ENCODE results near the gene RTCA.
"Not testable (repeated sequence)": the region's sequence is repeated elsewhere in the genome, so short reads cannot be mapped to it uniquely, and the experiment has no call there.

The RTCA gene

DNA sequence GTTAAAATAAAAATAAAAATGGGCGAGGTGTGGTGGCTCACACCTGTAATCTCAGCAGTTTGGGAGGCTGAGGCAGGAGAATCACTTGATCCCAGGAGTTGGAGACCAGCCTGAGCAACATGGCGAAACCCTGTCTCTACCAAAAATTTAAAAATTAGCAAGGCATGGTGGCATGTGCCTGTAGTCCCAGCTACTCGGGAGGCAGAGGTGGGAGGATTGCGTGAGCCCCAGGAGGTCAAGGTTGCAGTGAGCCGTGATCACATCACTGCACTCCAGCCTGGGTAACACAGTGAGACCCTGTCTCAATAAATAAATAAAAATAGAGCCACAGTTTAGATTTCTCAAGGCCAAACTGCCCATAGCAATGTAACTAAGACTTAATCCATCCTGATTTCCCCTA, 9.7 kb upstream of the RTCA start:
- DNase-seq (ENCODE audit: extremely low read depth in 1 of 2, low read depth in 1 of 2) = not testable (repeated sequence)

DNA sequence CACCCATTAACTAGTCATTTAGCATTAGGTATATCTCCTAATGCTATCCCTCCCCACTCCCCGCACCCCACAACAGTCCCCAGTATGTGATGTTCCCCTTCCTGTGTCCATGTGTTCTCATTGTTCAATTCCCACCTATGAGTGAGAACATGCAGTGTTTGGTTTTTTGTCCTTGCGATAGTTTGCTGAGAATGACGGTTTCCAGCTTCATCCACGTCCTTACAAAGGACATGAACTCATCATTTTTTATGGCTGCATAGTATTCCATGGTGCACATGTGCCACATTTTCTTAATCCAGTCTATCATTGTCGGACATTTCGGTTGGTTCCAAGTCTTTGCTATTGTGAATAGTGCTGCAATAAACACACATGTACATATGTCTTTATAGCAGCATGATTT, 7.6 kb upstream of the RTCA start:
- DNase-seq (ENCODE audit: extremely low read depth in 1 of 2, low read depth in 1 of 2) = not testable (repeated sequence)

DNA sequence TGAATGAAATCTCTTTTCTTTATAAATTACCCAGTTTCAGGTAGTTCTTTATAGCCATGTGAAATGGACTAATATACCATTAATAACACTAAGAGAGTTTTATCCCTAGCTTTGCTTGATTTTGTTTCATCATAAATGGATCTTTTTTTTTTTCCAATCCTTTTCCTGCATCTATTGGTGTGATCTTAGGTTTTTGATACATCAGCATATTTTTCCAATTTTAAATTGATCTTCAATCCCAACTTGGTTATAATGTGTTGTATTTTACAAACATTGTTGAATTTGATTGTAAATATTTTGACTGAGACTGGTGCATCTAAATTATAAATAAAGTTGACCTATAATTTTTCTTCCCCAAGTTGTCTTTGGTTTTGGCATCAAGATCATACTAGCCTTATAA, 4.3 kb upstream of the RTCA start:
- DNase-seq (ENCODE audit: extremely low read depth in 1 of 2, low read depth in 1 of 2) = no peak

DNA sequence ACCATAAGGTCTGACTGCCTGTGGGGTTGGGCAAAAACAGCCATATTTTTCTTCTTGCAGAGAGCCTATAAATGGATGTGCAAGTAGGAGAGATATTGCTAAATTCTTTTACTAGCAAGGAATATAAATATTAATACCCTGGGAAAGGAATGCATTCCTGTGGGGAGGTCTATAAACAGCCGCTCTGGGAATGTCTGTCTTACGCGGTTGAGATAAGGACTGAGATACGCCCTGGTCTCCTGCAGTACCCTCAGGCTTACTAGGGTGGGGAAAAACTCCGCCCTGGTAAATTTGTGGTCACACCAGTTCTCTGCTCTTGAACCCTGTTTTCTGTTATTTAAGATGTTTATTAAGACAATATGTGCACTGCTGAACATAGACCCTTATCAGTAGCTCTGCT, 1.9 kb upstream of the RTCA start:
- DNase-seq (ENCODE audit: extremely low read depth in 1 of 2, low read depth in 1 of 2) = not testable (repeated sequence)

DNA sequence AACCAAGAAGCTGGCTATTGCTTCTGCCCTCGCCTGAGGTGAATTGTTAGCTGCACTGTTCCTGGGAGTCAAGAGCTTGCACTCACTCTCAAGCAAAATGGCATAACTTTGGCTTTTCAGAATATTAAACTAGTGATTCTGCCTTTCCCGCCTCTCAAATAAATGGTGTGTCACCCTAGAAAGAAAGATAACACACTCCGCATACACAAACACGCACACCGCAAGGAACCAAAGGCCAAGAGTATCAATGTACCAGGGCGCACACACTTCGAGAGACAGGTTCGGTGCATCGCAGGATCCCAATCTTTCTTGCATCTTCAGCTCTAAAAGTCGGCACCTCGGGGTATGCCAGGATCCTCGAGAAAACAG, 470 bp upstream of the RTCA start:
- DNase-seq (ENCODE audit: extremely low read depth in 1 of 2, low read depth in 1 of 2) = no peak

DNA sequence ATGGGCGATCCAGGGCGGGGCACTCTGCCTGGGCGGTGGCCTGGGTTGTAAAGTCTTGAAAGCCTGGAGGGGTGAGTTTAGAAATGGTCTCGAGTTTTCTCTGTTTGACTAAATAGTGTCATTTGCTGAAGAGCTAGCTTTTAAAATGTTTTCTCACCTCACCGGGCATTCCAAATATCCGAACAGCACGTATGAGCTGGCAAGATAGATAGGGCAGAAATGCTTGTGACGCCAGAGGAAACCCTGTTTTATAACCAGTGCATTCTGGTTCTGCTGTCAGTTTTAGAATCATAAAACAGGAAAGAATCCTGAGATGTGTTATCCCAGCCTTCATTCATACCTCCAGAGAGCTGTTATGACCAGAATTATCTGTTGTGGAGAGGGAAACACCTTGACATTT, 725 bp downstream of the RTCA start:
- DNase-seq (ENCODE audit: extremely low read depth in 1 of 2, low read depth in 1 of 2) = no peak

DNA sequence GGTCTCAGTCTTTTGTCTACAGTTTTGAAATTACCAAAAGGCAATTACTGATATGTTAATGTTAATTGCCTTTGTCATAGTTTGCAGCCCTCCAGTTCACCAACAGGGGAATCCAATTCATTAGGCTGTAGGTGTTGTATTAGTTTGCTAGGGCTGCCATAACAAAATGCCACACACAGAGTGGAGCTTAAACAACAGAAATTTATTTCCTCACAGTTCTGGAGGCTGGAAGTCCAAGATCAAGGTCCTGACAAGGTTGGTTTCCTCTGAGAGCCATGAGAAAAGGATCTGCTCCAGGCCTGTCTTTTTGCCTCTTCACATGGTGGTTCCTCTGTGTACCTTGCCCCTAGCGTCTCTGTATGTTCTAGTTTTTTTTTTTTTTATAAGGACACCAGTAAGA, 1.3 kb downstream of the RTCA start:
- DNase-seq (ENCODE audit: extremely low read depth in 1 of 2, low read depth in 1 of 2) = no peak

DNA sequence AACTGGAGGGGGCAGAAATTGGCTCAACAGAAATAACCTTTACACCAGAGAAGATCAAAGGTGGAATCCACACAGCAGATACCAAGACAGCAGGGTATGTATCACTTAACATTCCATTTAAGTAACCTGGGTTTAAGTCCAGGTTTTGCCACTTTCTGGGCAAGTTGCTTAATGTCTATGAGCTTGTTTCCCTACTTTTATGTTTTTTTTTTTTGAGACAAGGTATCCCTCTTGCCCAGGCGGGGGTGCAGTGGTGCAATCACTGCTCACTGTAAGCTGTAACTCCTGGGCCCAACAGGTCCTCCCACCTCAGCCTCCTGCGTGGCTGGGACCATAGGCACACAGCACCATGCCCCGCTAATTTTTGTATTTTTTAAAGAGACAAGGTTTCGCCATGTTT, 2.2 kb downstream of the RTCA start:
- no peak for DNase-seq (ENCODE audit: extremely low read depth in 1 of 2, low read depth in 1 of 2)

DNA sequence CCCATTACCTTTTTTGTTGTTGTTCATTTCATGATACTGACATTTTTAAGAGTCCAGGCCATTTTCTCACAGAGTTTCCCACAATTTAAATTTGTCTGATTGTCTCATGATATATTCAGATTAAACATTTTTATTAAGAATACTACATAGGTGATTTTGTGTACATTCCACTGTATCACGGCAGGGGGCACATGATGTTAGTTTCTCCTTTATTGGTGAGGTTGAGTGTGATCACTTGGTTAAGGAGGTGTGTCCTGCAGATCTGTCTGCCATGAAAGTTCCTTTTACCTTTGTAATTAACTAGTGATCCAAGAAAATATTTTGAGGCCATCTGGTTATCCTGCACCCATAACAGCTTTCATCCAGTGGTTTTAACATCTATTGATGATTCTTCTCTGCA, 11.8 kb downstream of the RTCA start:
- no peak for DNase-seq (ENCODE audit: extremely low read depth in 1 of 2, low read depth in 1 of 2)

DNA sequence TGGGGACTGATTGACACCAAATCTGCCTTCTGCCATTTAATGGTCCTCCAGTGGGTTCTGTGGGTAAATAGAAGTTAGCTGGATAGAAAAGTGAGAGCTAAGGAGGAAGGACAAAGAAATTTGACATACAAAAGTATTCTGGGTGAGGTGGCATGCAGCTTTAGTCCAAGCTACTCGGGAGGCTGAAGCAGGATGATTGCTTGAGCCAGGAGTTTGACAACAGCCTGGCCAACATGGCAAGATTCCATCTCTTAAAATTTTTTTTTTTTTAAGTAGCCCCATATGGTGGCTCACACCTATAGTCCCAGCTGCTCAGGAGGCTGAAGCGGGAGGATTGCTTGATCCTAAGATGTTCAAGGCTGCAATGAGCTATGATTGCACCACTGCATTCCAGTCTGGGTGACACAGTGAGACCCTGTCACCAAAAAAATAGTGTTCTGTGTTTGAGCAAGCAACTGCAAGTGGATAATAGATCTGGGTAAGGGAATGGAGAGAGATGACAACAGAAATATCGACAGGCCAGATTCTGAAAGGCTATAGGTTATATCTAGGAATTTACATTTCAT, 13.4 kb downstream of the RTCA start:
- no peak for DNase-seq (ENCODE audit: extremely low read depth in 1 of 2, low read depth in 1 of 2)

DNA sequence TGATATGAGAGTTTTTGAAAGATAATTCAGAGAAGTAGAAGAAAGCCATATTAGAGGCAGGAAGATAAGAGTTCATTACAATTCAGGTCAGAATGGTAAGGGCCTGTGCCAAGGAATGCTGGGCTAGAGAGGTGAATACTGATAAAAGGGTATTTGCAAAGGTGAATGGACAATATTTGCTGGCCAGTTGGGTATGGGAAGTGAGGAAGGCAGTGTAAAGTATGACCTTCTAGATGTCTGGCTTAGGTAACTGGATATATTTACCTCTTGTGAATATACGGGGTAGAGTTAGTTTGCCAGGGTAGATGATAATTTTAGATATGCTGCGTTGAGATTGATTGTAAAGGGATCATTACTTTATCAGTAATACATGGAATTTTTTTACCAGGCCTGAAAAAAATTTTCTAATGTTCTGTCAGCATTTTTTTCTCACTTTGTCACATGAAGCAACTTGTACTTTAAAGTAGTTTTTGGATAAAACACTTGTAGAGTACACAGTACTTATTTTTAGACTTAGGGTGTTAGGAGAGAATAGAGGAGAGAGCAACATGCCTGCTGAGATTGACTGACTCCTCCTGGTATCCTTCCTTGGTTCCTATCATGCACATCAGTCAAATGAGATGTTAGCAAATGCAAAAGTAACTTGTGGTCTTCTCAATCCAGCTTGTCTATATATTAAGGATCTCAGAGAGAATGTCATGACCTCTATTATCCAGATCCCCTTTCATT, 14.1 kb downstream of the RTCA start:
- no peak for DNase-seq (ENCODE audit: extremely low read depth in 1 of 2, low read depth in 1 of 2)

DNA sequence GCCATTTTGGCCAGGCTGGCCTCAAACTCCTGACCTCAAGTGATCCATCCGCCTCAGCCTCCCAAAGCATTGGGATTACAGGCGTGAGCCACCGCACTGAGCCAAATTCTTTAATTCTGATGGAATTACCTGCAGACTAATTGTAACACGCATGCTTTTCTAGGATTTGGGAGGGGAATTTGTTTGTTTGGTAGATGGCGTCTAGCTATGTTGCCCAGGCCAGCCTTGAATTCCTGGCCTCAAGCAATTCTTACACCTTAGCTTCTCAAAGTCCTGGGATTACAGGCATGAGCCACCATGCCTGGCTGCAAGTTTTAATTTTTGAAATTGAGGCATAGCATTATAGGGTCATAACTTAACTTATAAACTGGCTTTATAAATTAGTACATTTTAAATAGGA, 18.6 kb downstream of the RTCA start:
- DNase-seq (ENCODE audit: extremely low read depth in 1 of 2, low read depth in 1 of 2) = no peak

DNA sequence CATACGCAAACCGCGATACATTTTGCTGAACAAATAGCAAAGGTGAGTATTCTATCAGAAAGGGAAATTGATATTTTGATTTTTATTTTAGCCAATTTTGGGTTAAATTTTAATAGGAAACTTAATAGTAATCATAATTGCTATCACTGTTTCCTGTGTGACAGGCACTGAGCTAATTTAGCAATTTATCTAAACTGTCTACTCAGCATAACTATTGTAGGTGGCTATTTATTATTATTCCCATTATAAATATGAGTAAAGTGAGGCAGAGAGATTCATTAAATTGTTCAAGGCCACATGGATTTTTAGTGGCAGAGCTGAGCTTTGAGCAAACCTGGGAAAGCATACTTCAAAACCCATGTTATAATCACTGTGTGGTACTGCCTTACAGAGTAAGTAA, 21.1 kb downstream of the RTCA start:
- no peak for DNase-seq (ENCODE audit: extremely low read depth in 1 of 2, low read depth in 1 of 2)

DNA sequence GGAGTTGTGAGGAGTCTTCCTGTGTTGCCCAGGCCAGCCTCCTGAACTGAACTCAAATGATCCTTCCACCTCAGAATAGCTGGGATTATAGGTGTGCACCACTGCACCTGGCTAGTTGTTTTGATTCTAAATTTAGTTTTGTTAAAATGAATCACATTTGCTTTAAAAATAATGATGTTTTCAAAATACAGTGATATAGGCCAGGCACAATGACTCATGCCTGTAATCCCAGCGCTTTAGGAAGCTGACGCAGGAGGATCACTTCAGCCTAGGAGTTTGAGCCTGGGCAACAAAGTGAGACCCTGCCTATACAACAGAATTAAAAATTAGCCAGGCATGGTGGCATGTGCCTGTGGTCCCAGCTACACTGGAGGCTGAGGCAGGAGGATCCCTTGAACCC, 24.3 kb downstream of the RTCA start:
- DNase-seq (ENCODE audit: extremely low read depth in 1 of 2, low read depth in 1 of 2) = no peak

DNA sequence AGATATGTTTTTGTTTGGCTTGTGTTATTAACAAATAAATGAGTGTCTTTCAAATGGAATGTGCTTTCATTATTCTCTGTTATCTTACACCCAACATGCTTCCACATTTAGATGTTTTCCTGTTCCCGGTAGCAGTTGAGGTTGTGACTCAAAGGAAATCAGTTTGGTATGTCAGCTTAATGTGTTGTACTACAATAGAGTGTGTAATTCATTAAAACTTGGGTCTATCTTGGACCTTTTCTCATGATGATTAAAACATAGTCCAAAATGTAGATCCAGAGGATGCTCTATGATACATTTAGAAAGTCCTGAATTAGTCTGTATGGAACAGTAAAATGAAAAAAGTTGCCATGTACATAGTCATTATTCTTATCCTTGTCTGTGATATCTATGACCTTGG, 26.7 kb downstream of the RTCA start:
- DNase-seq (ENCODE audit: extremely low read depth in 1 of 2, low read depth in 1 of 2) = no peak

DNA sequence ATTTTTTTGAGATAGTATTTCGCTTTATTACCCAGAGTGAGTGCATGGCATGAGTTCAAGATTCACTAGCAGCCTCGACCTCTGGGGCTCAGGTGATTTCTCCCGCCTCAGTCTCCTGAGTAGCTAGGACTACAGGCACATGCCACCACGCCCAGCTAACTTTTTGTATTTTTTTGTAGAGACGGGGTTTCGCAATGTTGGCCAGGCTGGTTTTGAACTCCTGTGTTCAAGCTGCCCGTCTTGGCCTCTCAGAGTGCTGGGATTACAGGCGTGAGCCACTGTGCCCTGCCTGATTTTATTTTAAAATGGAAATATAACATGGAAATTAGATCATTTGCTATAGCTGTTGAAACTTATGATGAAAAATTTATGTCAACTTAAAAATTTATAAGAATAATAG, 30.1 kb downstream of the RTCA start:
- DNase-seq (ENCODE audit: extremely low read depth in 1 of 2, low read depth in 1 of 2) = no peak

DNA sequence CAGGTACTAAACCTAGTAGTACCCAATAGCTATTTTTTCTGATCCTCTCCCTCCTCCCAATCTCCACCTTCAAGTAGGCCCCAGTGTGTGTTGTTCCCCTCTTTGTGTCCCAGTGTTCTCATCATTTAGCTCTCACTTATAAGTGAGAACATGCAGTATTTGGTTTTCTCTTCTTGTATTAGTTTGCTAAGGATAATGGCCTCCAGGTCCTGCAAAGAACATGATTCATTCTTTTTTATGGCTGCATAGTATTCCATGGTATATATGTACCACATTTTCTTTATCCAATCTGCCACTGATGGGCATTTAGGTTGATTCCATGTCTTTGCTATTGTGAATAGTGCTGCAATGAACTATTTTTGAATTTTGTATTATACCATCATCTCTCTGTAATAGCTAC, 31.0 kb downstream of the RTCA start:
- not testable (repeated sequence) for DNase-seq (ENCODE audit: extremely low read depth in 1 of 2, low read depth in 1 of 2)

DNA sequence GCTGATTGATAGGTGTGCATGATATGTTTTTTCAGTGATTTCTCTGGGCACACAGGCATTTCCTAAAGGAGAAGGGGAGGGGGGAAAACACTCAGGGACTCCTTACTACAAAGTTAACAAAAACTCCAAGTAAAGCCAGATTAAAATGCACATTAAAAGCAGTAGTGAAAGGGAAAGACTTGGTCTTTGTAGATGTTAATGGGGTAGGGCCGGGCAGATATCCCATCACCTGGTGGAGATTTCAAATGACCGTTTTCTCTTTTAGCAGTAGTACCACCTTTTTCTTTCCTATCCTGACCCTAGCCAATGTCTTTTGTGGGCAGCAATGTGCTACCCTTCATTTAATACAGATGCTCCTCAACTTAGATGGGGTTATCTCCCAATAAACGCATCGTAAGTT, 32.5 kb downstream of the RTCA start:
- DNase-seq (ENCODE audit: extremely low read depth in 1 of 2, low read depth in 1 of 2) = no peak

DNA sequence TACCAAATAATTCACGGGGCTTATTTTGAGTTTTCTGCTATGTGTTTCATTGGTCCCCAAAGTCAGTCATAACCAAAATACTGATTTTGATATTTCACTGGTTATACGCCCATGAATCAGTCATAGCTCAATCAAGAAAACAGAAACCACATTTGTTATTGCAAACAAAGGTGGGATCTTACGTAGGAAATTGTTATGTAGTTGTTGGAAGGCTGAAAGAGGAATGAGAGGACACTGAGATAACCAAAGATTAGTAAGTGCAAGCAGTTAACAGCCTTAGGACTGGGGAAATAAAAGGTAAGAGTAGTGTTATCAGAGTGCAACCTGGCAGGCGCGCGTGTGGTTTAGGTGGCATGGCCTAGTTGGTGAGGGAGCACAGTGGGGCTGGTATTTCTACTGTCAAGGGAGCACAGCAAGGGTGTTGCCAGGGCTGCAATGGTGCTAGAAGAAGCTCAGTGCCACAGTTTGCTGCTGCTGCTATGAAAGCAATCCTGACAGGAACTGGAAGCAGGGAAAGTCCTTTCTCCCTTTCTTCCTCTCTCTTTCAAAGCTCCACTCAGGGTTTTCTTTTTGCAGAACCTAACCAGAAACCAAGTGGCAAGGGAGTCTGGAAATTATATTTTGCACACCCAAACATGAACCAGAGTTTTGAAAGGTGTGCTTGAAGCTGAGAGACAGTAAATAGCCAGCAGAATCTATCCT, 33.7 kb downstream of the RTCA start:
- DNase-seq (ENCODE audit: extremely low read depth in 1 of 2, low read depth in 1 of 2) = no peak

DNA sequence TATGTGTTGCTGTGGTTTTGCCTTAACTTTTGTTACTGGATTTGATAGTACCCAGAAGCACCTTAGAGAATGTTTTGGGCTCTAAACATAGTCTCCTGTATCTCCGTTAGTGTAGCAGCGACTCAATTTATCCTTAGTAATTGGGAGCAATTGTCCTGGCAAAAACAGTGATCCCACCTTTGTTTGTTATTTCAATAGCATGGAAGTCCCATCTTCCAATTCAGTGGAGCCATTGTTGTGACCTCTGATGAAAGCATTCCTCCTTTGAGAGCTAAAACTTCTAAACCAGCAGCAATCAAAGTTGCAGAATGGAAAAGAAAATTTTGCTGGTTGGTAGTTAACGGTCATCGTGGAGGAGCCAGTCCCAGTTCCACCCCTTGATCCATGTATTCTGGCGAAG, 34.7 kb downstream of the RTCA start:
- DNase-seq (ENCODE audit: extremely low read depth in 1 of 2, low read depth in 1 of 2) = no peak

DNA sequence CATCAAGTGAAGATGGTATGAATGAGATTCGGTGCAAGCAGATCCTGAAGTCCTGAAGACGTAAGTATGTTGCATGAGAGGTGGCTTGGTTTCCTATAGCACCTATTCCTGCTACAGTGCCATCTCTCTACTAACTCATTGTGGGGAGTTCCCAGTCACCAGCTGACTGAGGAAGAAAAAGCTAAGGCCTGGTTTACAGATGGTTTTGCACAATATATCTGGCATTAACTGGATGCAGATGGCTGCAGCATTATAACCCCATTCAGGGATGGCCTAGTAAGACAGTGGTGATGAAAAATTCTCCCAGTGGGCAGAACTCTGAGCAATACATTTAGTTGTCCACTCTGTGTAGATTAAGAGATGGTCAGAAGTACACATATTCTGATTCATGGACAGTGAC, 36.7 kb downstream of the RTCA start:
- DNase-seq (ENCODE audit: extremely low read depth in 1 of 2, low read depth in 1 of 2) = no peak

DNA sequence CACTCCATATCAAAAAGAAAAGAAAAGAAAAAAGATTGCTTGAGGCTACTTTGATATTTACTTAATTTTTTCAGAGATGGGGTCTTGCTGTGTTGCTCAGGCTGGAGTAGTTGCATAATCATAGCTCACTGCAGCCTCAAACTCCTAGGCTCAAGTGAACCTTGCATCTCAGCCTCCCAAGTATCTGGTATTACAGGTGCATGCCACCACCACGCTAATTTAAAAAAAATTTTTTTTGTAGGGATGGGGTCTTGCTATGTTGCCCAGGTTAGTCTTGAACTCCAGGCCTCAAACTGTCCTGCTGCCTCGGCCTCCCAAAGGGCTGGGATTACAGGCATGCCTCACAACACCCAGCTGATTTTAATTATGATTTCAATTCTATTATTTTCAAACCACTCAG, 38.2 kb downstream of the RTCA start:
- DNase-seq (ENCODE audit: extremely low read depth in 1 of 2, low read depth in 1 of 2) = no peak

DNA sequence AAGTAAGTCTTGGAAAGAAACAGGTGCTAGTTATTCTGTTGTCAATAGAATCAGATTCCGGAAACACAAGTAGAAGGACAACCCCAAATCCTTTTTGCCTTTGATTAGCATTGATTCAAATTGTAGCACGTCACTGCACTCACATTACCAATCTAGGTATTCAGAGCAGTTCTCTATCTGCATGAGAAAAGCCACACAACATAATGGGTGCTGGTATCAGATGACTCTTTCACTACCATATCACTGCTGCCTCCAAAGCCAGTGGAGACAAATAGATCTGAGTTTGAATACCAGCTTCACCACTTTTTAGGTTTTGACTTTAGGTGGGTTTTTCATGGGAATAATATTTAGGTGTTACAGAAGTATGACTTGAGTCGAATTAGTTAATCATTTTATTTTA, 38.9 kb downstream of the RTCA start:
- no peak for DNase-seq (ENCODE audit: extremely low read depth in 1 of 2, low read depth in 1 of 2)
